ENCODE results near the gene ADAM22.

- TF ChIP-seq POLR2A (IDR thresholded peaks at IDR 0.05) (no peak), CTCF (IDR thresholded peaks at IDR 0.05) (no peak)
These were observed 472 bp upstream of the ADAM22 start for GRCh38 chr7:87933605-87933952.
